HG03432 (cell line): Measurements from ENCODE around the gene UBL4B.
A peak's percentile ranks its signal among the peaks of the same experiment; 100 is the strongest.
"Not testable (repeated sequence)": the region's sequence is repeated elsewhere in the genome, so short reads cannot be mapped to it uniquely, and the experiment has no call there.

Experiments used
- ATAC-seq: cut with Tn5 transposase; IDR thresholded peaks from one replicate; pipeline ENCODE4 v1.9.1; 2021; ENCODE audit warnings: mild to moderate bottlenecking, moderate library complexity; ENCODE audit not compliant: unreplicated experiment

Gene UBL4B, protein sequence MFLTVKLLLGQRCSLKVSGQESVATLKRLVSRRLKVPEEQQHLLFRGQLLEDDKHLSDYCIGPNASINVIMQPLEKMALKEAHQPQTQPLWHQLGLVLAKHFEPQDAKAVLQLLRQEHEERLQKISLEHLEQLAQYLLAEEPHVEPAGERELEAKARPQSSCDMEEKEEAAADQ

GRCh38 chr1:110112143-110112542 lies at the start of gene UBL4B:
UBL4B (plus strand) TSS chr1:110112443; CDS start chr1:110112535, 92 bp downstream.
- ATAC-seq, result no peak

DNA sequence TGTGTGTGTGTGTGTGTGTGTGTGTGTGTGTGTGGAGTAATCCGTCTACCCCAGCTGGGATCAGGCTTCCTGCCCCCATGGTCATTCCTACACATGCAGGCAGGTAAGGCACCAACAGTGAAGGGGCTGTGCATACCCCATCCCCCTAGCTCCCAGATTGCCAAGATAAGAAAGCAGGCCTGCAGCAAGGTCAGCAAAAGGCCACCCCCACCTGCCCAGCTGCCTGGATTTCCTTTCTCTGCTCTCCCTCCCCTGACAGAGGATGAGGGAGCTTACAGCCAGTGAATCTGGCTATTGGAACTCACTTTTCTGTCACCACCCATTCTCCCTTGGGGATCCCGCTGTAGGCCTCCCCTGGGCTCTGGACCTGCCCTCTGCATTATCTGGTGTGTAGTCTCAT lies 49.6 kb upstream of the UBL4B start:
- ATAC-seq, result no peak

DNA sequence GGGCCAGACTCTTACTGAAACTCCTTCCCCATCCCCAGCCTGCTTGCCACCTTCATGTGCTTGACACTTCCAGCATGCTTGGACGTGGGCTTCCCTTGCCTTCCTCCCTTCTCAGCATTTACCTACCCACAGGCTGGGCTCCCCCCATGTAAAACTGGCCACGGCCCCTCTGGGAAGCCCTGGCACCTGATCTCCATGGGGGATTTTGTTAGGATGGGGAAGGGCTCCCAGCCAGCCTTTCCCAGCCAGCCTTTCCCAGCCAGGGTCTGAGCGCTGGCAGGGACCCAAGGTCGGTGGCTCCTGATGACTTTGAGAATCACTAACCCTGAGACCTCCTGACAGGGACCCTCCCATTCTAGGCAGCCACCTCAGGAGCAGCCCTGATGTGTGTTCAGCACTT lies 48.5 kb upstream of the UBL4B start:
- ATAC-seq, result no peak

DNA sequence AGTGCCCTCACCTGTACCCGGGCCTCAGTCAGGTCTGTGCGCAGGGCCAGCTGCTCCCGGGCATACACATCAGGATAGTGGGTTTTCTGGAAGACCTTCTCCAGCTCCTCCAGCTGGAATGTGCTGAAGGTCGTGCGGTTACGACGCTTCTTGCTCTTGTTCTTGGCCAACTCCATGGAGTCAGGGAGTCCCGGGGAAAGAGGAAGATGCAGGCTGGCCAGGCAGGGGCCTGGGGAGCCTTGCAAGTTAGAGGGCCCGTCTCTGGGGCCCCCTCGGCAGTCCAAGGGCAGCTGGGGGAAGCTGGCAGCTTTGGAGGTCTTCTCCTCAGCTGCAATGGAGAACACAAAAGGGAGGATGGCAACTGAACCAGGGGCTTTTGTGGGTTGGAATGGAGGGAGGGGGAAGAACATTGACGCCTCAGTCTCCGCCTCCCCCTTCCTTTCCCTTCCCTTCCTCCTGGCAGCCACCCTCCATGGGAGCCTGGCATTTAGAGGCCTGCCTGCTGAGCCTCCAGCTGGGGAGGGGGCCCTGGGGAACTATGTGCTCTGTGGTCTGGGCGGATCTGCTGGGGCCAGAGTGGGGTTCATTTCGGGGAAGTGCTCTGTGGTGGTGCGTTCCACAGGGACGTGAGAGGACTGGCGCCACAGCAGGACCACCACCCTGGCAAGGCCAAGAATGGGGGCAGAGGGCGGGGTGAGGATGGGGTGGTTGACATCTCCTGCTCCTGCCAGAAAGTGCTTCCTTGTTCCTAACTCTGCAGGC lies 47.5 kb upstream of the UBL4B start:
- no peak for ATAC-seq

GRCh38 chr1:110065841-110066240 lies 46.4 kb upstream of the UBL4B start:
- no peak for ATAC-seq

DNA sequence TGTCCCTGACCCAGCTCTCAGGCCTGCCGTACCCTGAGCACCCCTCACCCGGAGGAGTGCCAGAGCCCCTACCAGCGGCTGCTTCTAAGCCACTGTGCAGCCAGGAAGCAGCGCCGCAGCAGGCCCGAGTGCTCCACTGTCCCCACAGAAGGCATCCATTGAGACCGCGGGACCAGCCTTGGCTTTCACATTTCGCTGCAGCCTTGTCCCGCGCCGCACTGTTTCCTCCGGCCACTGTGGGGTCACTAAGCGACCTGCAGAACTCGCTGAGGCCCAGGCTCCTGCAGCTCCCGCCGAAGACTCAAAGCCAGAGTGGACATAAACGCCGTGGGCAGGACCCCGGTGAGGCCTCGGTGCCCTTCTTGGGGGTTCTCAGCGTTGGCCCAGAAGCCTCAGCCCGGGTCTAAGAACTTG lies 44.8 kb upstream of the UBL4B start:
- ATAC-seq, result no peak

- no peak for ATAC-seq
These were observed 44.2 kb upstream of the UBL4B start for GRCh38 chr1:110067893-110068645.

DNA sequence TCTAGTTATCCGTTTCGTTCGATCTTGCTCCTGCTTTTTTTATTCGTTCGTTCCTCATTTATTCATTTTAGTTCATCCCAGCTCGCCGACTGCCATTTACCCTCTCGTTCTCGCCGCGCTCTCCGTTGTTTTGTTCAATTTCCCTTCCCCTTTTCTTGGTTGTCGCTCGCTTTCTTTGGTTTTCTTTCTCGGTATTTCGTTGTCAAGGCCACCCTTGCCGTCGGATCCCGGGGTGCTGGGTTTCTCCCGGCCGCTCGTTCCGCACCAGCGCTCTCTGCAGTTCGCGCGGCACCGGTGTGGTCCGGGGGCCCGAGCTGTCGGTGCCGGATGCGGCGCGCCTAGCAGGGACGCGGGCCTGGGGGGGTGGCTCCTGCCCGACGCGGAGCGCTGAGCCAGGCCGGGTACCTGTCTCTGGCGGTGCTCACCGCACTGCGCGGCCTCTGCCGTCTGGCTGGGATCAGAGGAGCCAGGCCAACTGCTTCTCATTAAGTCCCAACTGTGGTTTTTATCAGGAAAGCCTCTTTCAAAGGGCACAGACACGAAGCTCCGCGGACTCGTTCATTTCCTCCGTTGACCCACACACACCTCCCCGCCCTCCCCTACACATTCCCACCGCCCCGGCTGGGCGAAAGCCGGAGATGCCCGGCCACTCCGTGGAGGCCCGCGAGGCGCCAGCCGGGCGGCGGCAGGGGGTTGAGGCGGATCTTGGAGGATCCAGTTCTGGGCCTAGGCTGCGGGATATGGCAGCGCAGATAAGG lies 43.4 kb upstream of the UBL4B start:
- no peak for ATAC-seq

DNA sequence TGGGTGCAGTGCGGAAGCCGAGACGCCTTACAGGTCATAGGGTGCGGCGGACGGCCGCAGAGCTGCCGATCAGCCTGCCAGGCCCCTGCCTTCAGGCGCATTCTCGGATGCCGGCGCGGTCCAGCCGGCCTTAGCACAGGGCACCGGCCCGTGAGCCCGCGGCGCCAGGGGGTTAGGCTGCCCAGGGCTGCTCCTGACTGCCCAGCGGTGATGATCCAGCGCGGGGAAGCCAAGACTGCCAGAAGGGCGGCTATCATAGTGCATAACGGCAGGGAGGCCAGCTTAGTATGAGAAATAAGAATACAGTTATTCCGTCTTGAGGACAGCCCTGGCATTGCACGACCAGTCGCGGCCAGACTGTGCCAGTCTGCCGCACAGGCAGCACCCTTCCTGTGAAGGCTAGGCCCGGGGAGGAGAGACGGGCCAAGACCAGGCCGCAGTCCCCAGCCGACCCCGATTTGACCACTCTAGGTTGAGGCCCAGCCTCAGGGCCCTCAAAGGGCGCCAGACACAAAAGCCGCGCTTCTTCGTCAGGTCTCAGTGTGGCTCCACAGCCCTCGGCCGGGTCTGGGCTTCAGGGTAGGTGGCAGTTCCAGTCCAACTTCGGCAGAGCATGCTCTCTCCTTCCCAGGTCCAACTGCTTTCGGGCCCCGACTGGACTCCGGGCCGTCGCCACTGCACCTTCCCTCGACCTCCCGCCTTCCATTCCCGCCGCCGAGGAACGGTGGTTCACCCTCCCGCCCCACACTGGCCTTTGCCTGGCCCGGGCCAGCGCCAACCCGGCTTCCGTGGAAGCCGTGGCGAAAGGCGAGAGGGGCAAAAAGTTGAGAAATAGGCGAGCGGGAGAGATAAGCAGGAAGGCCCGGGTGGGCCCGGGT lies 42.6 kb upstream of the UBL4B start:
- no peak for ATAC-seq

DNA sequence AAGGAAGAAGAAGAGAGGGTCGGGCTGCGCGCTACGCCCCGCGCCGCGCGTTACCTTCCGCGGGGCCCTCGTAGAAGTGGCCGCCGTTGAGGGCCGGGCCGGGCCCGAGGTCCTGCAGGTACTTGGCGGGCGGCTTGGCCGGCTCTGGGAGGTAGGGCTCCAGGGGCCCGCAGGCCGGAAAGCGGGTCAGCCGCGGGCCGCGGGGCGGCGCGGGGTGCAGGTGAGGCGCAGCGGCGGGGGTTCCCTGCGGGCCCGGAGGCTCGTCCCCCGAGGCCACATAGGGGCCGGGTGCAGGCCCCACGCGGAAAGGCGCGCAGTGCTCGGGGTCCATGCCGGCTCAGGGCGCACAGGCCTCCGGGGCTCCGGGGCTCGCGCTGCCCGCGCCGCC lies 42.0 kb upstream of the UBL4B start:
- no peak for ATAC-seq

- ATAC-seq, result no peak
These were observed 41.5 kb upstream of the UBL4B start, which contains the start of gene ALX3 for GRCh38 chr1:110070671-110071242. ALX3 (minus strand) TSS chr1:110070672; CDS start chr1:110070612, 60 bp downstream.

DNA sequence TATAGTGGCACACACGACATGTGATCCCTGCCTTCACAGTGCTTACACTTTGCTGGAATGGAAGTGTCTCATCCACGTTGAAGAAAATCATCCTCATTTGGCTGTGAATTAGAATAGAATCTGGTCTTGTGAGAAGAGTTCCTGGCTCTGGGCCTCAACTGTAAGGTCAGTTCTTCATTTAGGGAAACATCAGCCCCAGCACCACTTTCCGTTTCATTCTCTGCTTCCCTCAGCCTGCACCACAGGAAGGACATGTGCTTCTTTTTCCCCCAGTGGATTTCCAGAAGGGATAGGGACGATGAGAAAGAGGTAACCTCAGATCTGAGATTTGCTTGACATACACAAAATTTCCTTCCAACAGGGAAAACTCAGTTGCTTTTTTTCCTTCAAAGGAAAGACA lies 38.1 kb upstream of the UBL4B start:
- no peak for ATAC-seq

GRCh38 chr1:110076789-110077500 lies 35.3 kb upstream of the UBL4B start:
- ATAC-seq, result no peak

- ATAC-seq, result not testable (repeated sequence)
These were observed 32.2 kb upstream of the UBL4B start for GRCh38 chr1:110079995-110080394.

GRCh38 chr1:110081061-110081460 lies 31.2 kb upstream of the UBL4B start:
- ATAC-seq, result no peak

GRCh38 chr1:110082477-110082876 lies 29.8 kb upstream of the UBL4B start:
- ATAC-seq, result no peak

DNA sequence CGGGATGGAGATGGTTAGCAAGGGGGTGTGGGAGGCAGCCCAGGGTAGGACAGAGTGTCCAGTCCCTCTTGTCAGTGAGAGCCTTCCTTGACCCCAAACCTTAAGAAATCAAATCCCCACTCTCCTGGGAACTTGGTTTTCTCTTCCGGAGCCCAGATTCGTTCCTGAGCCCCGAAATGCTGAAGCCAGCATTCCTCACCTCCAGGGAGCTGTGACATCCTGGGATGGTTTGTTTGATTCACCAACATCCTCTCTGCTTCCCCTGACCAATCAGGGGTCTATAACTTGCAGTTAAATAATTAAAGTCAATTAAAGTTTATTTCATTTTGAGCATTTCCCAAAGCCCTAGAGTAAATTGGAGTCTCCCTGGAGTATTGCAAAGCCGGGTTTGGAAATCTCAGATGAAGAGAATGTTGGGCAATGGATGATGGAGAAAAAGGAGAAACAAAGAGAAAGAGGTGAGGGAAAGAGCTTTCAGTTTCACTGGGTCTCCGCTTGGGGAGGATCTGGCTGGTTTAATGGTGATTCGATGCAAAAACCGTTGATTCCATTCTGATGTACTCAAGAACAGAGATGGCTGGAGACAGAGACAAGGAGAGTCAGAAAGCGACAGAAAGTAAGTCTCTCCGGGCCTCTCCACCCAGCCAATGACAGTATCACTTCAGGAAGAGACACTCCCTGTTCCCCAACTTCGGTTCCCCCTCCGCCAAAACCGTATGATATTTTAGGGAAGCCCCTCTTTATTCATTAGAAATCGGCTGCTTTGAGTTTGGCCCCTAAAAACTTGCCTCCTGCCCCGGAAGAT lies 29.0 kb upstream of the UBL4B start:
- no peak for ATAC-seq

- peak; percentile 17 for ATAC-seq
These were observed 28.4 kb upstream of the UBL4B start for GRCh38 chr1:110083866-110084226.
